HG02763 (cell line): ENCODE data around the gene PCSK6.
"Not testable (repeated sequence)": the region's sequence is repeated elsewhere in the genome, so short reads cannot be mapped to it uniquely, and the experiment has no call there.

Experiments used
- ATAC-seq: cut with Tn5 transposase; IDR thresholded peaks from one replicate; pipeline ENCODE4 v1.9.1; 2021; ENCODE audit warnings: mild to moderate bottlenecking, moderate library complexity; ENCODE audit not compliant: unreplicated experiment

Gene PCSK6

GRCh38 chr15:101464256-101464998 lies 25.1 kb downstream of the PCSK6 start:
- no peak for ATAC-seq

GRCh38 chr15:101463696-101464095 lies 25.8 kb downstream of the PCSK6 start:
- ATAC-seq: not testable (repeated sequence)

- no peak for ATAC-seq
Observed at GRCh38 chr15:101463270-101463669, 26.2 kb downstream of the PCSK6 start.

GRCh38 chr15:101461097-101461496 lies 28.4 kb downstream of the PCSK6 start:
- ATAC-seq: no peak

- ATAC-seq: no peak
Observed at GRCh38 chr15:101459579-101460300, 29.8 kb downstream of the PCSK6 start.

GRCh38 chr15:101458908-101459578 lies 30.5 kb downstream of the PCSK6 start:
- ATAC-seq: no peak

- no peak for ATAC-seq
Observed at GRCh38 chr15:101458158-101458900, 31.2 kb downstream of the PCSK6 start.

- no peak for ATAC-seq
Observed at GRCh38 chr15:101457696-101458095, 31.8 kb downstream of the PCSK6 start.

GRCh38 chr15:101456057-101456739 lies 33.3 kb downstream of the PCSK6 start:
- ATAC-seq: no peak

GRCh38 chr15:101455291-101456025 lies 34.0 kb downstream of the PCSK6 start:
- ATAC-seq: no peak

GRCh38 chr15:101454781-101455180 lies 34.7 kb downstream of the PCSK6 start:
- ATAC-seq: not testable (repeated sequence)

GRCh38 chr15:101454365-101454764 lies 35.1 kb downstream of the PCSK6 start:
- ATAC-seq: no peak

GRCh38 chr15:101453123-101454120 lies 36.1 kb downstream of the PCSK6 start:
- ATAC-seq: no peak

- ATAC-seq: no peak
Observed at GRCh38 chr15:101452572-101452971, 36.9 kb downstream of the PCSK6 start.

- ATAC-seq: no peak
Observed at GRCh38 chr15:101451846-101452245, 37.7 kb downstream of the PCSK6 start.

- ATAC-seq: no peak
Observed at GRCh38 chr15:101451266-101451799, 38.2 kb downstream of the PCSK6 start.

GRCh38 chr15:101450403-101451265 lies 38.9 kb downstream of the PCSK6 start:
- no peak for ATAC-seq
